K562 (cell line): Measurements from ENCODE around the gene NAA38. TPM values are rescaled to one million over a fixed set of nuclear protein-coding genes. Genes with fewer than 3 reads are reported as not detected.
A peak's percentile ranks its signal among the peaks of the same experiment; 100 is the strongest.

ENCODE experiments used
- CTBP1 ChIP-seq: fragments of 450-650 bp; IDR thresholded peaks from 2 replicates; pipeline ENCODE4 v1.6.1; 2016; ENCODE audit warnings: borderline replicate concordance
- GTF2A2 ChIP-seq: IDR thresholded peaks from 2 replicates; pipeline ENCODE4 v1.6.1; 2016; ENCODE audit warnings: mild to moderate bottlenecking, missing genetic modification characterization, missing compliant biosample characterization
- GTF2F1 ChIP-seq: IDR thresholded peaks from 2 replicates; pipeline ENCODE4 v1.6.1; 2011; ENCODE audit warnings: low read depth, low read length, improper control_type of control experiment
- MEIS2 ChIP-seq: fragments of 450-650 bp; IDR thresholded peaks from 2 replicates; pipeline ENCODE4 v1.6.1; 2014; ENCODE audit warnings: mild to moderate bottlenecking; ENCODE audit not compliant: partially characterized antibody
- MYNN ChIP-seq, 2 experiments: sonication (generic); formaldehyde crosslinking in 1 of 2; IDR thresholded peaks; 2 replicates each; pipeline versions ENCODE4 v1.5.0 to v1.6.1; 2016 to 2020; ENCODE audit warnings: antibody characterized with exemption in 1 of 2, missing genetic modification reagents in 1 of 2
- PRDM10 ChIP-seq: fragments of 450-650 bp; IDR thresholded peaks from 2 replicates; pipeline ENCODE4 v1.6.1; 2018; ENCODE audit not compliant: partially characterized antibody
- RB1 ChIP-seq: fragments of 450-650 bp; IDR thresholded peaks from 2 replicates; pipeline ENCODE4 v1.6.1; 2017; ENCODE audit warnings: low read depth, mild to moderate bottlenecking
- SAFB ChIP-seq: fragments of 200-400 bp; formaldehyde crosslinking; IDR thresholded peaks from 2 replicates; pipeline ENCODE4 v1.6.1; 2017; ENCODE audit warnings: low read depth, low read length, borderline replicate concordance
- SP2 ChIP-seq: IDR thresholded peaks from 2 replicates; pipeline ENCODE4 v1.6.1; 2011; ENCODE audit warnings: mild to moderate bottlenecking, low read depth, low read length, moderate library complexity; ENCODE audit not compliant: poor library complexity, severe bottlenecking; ENCODE audit errors: extremely low read depth
- SPI1 ChIP-seq: IDR thresholded peaks from 2 replicates; pipeline ENCODE4 v1.6.1; 2011; ENCODE audit warnings: low read depth, low read length, control low read depth, borderline replicate concordance
- SUPT5H ChIP-seq: fragments of 450-650 bp; IDR thresholded peaks from 2 replicates; pipeline ENCODE4 v1.6.1; 2016
- ZNF445 ChIP-seq: fragments of 250-450 bp; sonication (Bioruptor Pico); IDR thresholded peaks from 2 replicates; pipeline ENCODE4 v1.4.0; 2020; ENCODE audit warnings: low read depth, mild to moderate bottlenecking, moderate library complexity
- ZNF75A ChIP-seq: fragments of 450-650 bp; formaldehyde crosslinking; IDR thresholded peaks from 2 replicates; pipeline ENCODE4 v1.4.0; 2020; ENCODE audit warnings: mild to moderate bottlenecking
- polyA plus RNA-seq, 8 experiments: library from polyadenylated mRNA; depleted of rRNA in 4 of 8; stranded (reverse) in 5 of 8; unstranded in 3 of 8; fragments of >200 nt; fragmentation: Nextera tagmentation in 2 of 8; fragmentation: Illumina TruSeq in 1 of 8; extraction: Ambion mirVana in 2 of 8; extraction: Trizol in 1 of 8; gene quantifications; 2 replicates each; pipeline versions ENCODE4 v1.2.1 to v1.2.3, GENCODE V29; 2011 to 2014; ENCODE audit warnings: inconsistent platforms in 1 of 8, missing spikeins in 1 of 8
- total RNA-seq, 7 experiments: library from RNA; depleted of rRNA in 6 of 7; stranded (reverse); fragments of >200 nt in 6 of 7; fragmentation: Illumina TruSeq in 2 of 7; extraction: Trizol in 2 of 7; gene quantifications; 2 replicates each; pipeline versions ENCODE4 v1.2.1 to v1.2.3, GENCODE V29; 2011 to 2021; ENCODE audit warnings: low replicate concordance in 1 of 7
- TF ChIP-seq, protein P1 (sequence below): sonication (generic); formaldehyde crosslinking; IDR thresholded peaks from 2 replicates; pipeline ENCODE4 v1.8.0; 2022; ENCODE audit warnings: mild to moderate bottlenecking, missing genetic modification reagents
- TF ChIP-seq, protein P2 (sequence below): fragments of 250-450 bp; sonication (Bioruptor Pico); IDR thresholded peaks from 2 replicates; pipeline ENCODE4 v1.8.0; 2022; ENCODE audit warnings: moderate library complexity, mild to moderate bottlenecking, inconsistent platforms
- TF ChIP-seq, protein P3 (sequence below): sonication (generic); formaldehyde crosslinking; IDR thresholded peaks from 2 replicates; pipeline ENCODE4 v1.8.0; 2022; ENCODE audit warnings: missing genetic modification reagents, mild to moderate bottlenecking, moderate library complexity, borderline replicate concordance
- TF ChIP-seq, protein P4 (sequence below), 2 experiments: fragments of 450-650 bp; conservative IDR thresholded peaks; 2 replicates each; pipeline ENCODE4 v1.6.1; 2017; ENCODE audit warnings: mild to moderate bottlenecking in 2 of 2, moderate library complexity in 2 of 2

The NAA38 gene
- total and polyA plus RNA-seq, 9 of the 15 experiments (the other 6 are each of a cell fraction or from before 2014, with no cell fraction given): 16.4 to 99.8 (median 57.3) TPM

DNA sequence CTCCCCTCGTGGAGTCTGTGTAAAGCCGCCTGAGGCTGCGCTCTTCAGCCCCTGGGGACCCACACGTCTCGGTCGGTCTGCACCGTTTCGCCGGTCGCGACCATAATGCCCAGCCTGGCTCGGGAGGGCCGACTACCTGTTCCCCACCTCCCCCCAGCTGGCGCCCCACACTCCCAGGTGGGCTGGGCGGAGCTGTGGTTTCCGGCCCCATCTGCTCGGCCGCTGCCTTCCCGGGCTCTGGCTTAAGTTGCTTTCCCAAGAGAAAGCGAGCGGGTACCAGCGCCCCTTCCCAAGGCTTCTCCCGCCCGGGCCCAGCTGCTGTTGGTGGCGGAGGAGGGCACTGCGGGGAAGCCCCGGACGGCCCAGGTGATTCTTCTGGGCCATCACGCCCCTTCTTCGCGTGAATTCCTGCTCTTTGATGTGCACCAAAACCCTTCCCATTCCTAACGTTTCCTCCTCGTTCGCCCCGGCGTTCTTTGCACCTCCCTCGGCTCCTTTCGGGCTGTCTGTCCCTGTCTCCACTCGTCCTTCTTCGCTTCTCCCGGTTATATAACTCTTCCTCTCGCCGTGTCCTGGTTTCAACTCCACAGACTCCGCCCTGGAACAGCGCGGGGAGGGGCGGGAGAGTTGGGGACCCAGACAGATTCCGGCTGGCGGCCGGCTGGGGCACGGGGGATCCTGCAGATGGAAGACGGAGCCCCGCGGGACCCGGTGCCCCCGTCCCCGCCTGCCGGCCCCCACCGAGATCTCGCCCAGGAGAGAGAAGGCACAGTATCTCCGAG, 21.4 kb downstream of the NAA38 start (continued):
- TF ChIP-seq, protein P1, sequence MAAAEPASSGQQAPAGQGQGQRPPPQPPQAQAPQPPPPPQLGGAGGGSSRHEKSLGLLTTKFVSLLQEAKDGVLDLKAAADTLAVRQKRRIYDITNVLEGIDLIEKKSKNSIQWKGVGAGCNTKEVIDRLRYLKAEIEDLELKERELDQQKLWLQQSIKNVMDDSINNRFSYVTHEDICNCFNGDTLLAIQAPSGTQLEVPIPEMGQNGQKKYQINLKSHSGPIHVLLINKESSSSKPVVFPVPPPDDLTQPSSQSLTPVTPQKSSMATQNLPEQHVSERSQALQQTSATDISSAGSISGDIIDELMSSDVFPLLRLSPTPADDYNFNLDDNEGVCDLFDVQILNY: no peak
- TF ChIP-seq MYNN (IDR thresholded peaks at IDR 0.05) (no peak), MYNN (CRISPR knock-in tag; IDR thresholded peaks at IDR 0.05) (no peak), GTF2A2 (no peak), GTF2F1 (no peak), SP2 (no peak), ZNF445 (CRISPR knock-in tag) (no peak), SPI1 (no peak), RB1 (0 out of 2 replicates have a peak, but pooled peaks have one; percentile 15), SUPT5H (peak; percentile 14; the same call in 1 of the 2 replicates), SAFB (0 out of 2 replicates have a peak, but pooled peaks have one; percentile 18), PRDM10 (no peak), ZNF75A (CRISPR knock-in tag) (no peak), MEIS2 (peak; percentile 6), CTBP1 (0 out of 2 replicates have a peak, but pooled peaks have one; percentile 4)
- TF ChIP-seq, protein P2, sequence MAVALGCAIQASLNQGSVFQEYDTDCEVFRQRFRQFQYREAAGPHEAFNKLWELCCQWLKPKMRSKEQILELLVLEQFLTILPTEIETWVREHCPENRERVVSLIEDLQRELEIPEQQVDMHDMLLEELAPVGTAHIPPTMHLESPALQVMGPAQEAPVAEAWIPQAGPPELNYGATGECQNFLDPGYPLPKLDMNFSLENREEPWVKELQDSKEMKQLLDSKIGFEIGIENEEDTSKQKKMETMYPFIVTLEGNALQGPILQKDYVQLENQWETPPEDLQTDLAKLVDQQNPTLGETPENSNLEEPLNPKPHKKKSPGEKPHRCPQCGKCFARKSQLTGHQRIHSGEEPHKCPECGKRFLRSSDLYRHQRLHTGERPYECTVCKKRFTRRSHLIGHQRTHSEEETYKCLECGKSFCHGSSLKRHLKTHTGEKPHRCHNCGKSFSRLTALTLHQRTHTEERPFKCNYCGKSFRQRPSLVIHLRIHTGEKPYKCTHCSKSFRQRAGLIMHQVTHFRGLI (CRISPR knock-in tag): no peak
- TF ChIP-seq, protein P3, sequence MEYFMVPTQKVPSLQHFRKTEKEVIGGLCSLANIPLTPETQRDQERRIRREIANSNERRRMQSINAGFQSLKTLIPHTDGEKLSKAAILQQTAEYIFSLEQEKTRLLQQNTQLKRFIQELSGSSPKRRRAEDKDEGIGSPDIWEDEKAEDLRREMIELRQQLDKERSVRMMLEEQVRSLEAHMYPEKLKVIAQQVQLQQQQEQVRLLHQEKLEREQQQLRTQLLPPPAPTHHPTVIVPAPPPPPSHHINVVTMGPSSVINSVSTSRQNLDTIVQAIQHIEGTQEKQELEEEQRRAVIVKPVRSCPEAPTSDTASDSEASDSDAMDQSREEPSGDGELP: peak; percentile 62; the same call in 1 of the 2 replicates
- TF ChIP-seq, protein P4, sequence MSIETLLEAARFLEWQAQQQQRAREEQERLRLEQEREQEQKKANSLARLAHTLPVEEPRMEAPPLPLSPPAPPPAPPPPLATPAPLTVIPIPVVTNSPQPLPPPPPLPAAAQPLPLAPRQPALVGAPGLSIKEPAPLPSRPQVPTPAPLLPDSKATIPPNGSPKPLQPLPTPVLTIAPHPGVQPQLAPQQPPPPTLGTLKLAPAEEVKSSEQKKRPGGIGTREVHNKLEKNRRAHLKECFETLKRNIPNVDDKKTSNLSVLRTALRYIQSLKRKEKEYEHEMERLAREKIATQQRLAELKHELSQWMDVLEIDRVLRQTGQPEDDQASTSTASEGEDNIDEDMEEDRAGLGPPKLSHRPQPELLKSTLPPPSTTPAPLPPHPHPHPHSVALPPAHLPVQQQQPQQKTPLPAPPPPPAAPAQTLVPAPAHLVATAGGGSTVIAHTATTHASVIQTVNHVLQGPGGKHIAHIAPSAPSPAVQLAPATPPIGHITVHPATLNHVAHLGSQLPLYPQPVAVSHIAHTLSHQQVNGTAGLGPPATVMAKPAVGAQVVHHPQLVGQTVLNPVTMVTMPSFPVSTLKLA (conservative IDR thresholded peaks at IDR 0.05): peak in 1 of 2 experiments; percentile 3; a peak in 1 of 4 replicates
